Retina (tissue), 1 donor: ENCODE results near the gene ELAVL4.
A peak's percentile ranks its signal among the peaks of the same experiment; 100 is the strongest.
"Not testable (repeated sequence)": the region's sequence is repeated elsewhere in the genome, so short reads cannot be mapped to it uniquely, and the experiment has no call there.

ENCODE experiments used
- DNase-seq: peaks from one replicate; pipeline ENCODE4 v3.0.0-alpha.2; 2016

The ELAVL4 gene

DNA sequence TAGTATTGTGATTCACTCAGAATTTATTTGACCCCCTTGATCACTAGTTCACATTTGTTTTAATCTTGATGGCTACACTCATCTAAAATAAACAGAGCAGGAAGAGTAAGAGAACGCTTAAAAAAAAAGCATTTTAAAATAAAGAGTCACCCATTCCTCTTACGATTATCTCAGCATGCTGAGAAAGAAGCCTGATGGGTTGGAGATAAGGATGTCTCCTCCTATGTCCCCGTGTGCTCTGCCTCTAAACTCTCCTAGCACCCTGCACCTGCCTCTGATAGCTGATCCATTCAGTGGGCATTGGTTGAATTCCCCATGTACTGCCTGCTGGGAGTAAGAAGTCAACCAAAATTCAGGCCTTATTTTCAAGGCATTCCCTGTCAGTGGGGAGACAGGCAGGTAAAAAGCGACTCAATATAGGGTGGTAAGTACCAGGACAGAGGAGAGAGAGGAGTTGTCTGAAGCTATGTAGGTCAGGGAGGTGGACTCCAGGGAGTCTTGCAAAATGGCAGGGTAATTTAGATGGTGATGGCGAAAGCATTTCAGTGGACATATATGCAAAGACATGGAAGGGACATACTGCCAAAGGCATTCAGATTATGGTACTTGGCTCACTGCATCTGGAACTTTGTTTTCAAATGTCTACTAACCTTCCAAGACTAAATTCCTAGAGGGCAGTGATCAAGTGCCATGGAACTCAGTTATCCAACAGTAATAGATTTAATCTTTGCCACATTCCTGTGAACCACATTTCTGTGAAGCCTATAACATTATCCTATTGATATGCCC lies 18.4 kb downstream of the ELAVL4 start:
- no peak for DNase-seq

- no peak for DNase-seq
Observed at GRCh38 chr1:50129201-50129600, 20.5 kb downstream of the ELAVL4 start.

- DNase-seq = no peak
Observed at GRCh38 chr1:50132347-50132894, 23.7 kb downstream of the ELAVL4 start.

DNA sequence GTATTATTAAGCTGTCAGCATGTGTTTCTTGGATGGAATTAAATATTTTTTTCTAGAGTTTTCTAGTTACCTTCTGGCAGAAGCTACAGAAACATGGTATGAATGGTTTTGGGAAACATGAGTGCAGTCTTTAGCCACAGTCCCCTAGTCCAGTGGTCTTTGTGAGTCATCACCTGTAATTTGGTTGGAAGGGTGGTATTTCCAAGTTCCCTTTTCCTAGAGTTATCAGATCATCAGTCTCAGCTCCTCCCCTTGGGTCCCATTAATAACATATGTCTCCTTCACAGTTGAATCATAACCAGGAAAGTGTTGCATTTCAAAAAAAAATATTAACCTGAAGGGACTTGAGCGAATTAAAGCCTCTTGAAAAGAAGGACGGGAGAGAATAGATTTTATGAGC lies 27.0 kb downstream of the ELAVL4 start:
- no peak for DNase-seq

- DNase-seq = peak; percentile 19
Observed at GRCh38 chr1:50139339-50140181, 30.8 kb downstream of the ELAVL4 start.

GRCh38 chr1:50140182-50140447 lies 31.4 kb downstream of the ELAVL4 start:
- DNase-seq = no peak

DNA sequence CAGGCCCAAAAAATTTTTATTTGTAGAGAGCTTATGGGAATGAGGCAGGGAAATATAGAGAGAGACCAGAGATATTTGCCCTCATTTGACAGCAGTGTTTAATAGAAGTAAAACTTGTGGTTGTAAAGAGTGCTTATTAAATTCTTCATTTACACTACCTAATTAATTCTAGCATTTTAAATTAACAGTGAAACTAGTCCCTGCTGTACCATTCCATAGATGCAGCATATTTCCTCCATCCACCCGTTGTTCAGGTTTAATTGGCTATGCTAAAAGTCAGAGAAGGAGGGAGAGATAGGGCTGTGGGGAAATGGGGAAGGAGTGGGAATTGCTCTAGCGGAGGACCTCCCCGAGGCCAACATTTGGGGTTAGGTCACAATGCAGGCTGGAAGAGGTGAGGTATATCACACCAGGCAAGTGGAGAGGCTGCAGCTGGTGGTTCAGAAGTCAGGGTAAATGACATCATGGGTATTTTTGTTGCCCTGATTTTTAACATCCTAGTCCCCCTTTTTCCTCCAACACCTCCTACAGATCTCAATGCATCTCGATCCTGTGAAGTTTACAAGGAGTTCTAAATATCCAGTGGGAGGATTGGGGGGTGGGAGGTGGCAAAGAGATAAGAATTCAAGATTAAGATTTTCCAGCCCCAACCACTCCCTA lies 38.6 kb downstream of the ELAVL4 start:
- no peak for DNase-seq

DNA sequence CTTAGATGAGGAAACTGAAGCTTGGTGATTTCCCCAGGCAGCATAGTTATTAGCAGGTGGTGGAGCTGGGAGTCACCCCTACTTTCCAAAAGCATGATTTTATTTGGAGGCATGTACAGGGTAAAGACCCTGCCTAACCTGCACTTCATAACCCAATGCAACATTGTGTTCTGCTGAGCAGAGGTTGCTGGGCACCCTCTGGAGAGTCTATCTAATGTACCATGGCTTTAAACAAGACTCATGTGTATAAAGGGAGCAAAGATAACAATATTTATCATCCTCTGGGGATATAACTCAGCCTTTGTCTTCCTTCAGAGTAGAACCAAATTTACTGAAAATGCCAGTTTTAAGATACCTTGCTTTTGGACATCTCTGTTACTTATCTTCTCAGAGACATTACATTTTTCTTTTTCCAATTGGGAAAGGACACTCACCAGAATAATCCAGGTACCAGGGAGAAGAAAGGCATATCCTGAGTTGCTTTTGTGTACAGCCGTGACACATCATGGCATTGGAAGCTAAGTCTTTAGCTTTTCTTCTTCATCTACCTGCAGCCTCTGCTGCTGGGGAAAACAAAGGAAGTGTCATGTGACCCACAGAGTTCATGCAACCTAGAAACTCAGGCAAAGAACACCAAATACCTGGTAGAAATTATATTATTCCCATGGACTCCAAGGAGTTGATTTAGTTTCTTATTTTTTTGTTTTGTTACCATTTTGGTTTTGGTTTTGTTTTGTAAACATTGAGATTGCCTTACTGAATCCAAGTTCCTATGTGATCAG lies 39.6 kb downstream of the ELAVL4 start:
- no peak for DNase-seq

DNA sequence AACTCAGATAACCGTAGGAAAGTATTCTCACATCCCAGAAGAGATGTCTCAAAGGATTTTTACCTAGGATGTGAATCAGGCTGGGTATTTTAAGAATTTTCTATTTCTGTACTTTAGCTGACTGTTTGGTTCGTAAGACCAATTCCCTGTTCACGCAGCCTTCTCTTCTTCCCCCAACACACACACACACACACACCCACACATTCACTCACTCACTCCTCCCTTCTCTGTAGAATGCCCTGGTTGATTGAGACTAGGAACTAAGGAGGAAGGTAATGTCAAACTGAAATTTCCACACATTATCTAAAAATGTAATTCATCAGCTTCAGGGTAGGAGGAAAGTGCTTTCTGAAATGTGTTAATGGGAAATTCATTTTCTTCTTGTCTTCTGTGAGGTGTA lies 43.5 kb downstream of the ELAVL4 start:
- no peak for DNase-seq

GRCh38 chr1:50155541-50155940 lies 46.8 kb downstream of the ELAVL4 start:
- no peak for DNase-seq

- no peak for DNase-seq
Observed at GRCh38 chr1:50156241-50157010, 47.7 kb downstream of the ELAVL4 start.

DNA sequence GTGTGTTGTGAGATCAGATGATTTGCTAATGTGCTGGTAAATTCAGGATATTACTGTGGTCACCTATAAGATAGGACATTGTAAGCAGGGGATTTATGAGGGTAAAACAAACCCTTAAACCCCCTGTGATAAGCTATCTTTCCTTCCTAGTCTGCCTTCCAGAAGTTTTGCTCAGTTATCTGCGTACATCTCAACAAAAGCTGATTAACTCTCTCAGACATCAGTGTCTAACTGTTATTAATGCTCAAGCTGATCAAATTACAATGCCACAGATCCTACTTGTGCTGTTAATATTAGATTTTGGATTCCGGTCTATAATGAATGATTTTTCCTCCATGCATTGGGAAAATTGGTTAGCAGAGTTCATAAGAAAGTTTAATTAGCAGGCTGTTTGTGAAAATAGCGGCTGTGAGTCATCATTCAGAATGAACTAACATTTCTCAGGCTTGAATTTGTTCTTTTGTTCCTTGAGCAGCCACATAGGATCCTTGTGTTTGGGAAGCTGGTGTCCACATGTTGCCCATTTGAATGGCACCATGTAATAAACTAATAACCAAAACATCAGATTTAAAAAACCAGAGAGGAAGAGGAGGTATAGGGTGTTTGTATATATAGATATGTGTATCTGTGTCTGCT lies 48.7 kb downstream of the ELAVL4 start:
- no peak for DNase-seq

GRCh38 chr1:50158421-50158820 lies 49.7 kb downstream of the ELAVL4 start:
- DNase-seq = no peak

- no peak for DNase-seq
Observed at GRCh38 chr1:50163680-50164079, 55.0 kb downstream of the ELAVL4 start.

GRCh38 chr1:50166351-50166750 lies 57.6 kb downstream of the ELAVL4 start:
- DNase-seq = not testable (repeated sequence)

DNA sequence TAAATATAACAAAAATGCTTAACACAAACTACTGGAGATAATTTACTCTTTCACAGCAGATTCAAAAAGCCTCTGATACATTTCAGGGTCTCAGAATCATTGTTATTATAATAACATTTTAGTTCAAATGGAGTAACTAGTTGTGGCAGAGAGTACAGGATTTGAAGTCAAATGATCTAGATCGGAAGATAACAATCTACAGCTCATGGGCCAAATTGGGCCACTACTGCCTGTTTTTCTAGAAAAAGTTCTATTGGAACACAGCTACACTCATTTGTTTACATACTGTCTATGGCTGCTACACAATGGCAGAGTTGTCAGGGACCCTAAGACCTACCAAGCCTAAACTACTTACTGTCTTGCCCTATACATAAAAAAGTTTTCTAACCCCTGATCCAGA lies 63.6 kb downstream of the ELAVL4 start:
- DNase-seq = no peak

DNA sequence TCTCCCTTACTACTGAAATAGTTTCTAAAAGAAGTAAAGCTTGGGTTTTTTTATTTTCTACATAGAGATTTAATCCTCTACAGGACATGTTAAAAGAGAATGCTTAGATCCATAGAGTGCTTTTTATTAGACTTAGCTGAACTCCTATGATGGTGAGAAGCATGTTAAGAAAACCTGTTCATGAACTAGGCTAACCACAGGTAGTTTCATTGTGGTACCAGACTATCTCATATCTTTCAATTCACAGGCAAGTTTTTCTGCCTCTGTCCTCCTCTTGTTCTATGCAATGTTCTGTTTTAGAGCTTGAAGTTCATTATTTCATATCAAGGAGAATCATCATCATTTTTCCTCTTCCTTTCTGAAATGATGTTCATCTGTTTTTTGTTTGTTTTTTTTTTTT lies 65.4 kb downstream of the ELAVL4 start:
- no peak for DNase-seq

DNA sequence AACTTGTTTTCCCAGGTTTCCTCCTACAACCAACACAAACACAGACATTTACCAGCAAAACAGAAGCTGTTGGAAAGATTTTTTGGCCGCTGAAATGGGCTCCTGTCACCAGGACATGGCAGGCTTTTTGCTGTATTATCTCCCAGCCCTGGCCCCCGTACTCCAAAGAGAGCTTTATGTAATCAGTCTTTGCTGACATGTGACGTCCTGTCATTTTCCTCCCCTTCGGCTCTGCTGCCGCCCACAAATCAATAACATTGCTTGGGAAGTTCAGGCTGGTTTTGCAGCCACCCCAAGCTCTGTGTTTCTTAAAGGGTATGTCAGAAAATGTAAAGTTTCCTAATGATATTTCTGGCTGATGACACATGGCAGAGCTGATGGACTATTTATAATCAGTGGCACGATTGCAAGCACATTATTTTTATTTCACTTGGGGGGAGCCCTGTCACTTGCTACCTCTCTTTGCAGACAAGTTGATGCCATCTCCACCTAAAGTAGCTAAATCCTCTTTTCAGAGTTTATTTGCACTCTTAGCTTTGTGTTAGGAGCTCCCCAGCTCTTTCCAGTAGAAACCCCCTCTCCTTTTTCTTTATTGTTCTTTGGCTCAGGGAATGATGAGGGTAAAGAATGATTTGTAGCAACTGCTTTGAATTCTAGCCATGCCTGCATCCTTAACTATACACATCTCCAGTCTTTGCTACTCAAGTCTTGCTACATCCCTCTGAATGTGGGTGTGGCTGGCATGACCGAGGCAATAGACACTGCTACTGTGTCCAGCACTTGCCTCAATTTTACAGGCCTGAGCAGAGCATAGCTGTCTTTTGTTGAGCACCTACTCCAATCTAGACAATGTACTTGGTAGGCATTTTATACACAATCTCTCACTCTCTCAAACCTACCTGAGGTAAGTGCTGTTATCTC lies 67.3 kb downstream of the ELAVL4 start:
- DNase-seq = no peak

DNA sequence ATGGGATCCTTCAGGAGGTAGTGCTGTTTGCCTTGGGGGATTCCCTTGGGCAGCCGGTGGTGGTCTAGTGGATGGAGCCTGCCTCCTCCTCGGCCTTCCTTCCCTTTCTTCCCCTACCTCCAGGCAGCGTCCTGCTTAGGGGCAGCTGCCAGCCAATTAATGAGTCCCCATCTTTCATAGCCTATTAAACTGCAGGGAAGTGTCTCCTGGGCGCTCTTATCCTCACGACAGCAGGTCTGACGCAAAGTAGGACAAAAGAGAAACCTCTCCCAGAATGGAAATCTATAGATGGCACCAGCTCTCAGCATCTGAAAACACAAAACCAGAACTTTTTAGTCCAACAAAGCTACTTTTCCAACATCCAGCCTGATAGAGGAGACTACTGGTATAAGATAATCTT lies 69.3 kb downstream of the ELAVL4 start:
- DNase-seq = no peak

DNA sequence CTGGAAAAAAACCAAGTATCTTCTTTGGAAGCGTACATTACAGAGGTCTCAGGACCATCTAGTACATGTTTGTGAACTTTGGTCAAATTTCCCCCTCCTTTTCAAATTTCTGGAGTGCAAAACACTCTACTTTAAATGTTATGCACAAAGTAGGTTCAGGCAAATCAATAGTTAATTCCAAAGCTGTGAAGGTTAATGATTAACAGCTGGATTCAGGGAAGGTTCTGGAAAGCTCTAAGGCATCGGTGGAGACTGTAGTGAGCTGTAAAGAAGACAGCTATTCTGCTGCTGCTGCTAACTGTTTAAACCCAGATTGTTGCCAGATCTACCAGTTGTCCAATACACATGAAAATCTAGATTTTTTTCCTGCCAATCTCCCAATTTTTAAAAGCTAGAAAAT lies 70.9 kb downstream of the ELAVL4 start:
- DNase-seq = no peak
